A549 (cell line): Measurements from ENCODE around the gene EED. TPM values are rescaled to one million over a fixed set of nuclear protein-coding genes. Genes with fewer than 3 reads are reported as not detected.
"Not testable (repeated sequence)": the region's sequence is repeated elsewhere in the genome, so short reads cannot be mapped to it uniquely, and the experiment has no call there.

Experiments
- ATAC-seq, 2 experiments: fragments of 200-7000 bp in 1 of 2; fragments of >200 bp in 1 of 2; cut with Nextera tagmentation in 1 of 2; cut with Tn5 transposase in 1 of 2; 3 replicates each; pipeline versions ENCODE4 v1.8.0 to v1.9.1; 2018 to 2020; ENCODE audit warnings: mild to moderate bottlenecking in 1 of 2, moderate library complexity in 1 of 2
- CTCF ChIA-PET: fragments of 300-600 bp; sonication (Branson Sonifier 250); formaldehyde crosslinking; extraction: SDS; loops from one replicate; lab custom pipeline; 2021; ENCODE audit warnings: antibody characterized with exemption, inconsistent platforms; lab: Yijun Ruan, JAX
- POLR2A ChIA-PET: fragments of 350-600 bp; formaldehyde crosslinking; extraction: SDS; loops from one replicate; lab custom pipeline; 2021; ENCODE audit warnings: antibody characterized with exemption, inconsistent platforms; lab: Yijun Ruan, JAX
- DNase-seq, 2 experiments: peaks; one replicate each; pipeline versions ENCODE4 v3.0.0 to v3.0.0-alpha.2; 2011 to 2016; ENCODE audit warnings: low read depth in 1 of 2, low spot score in 1 of 2
- FAIRE-seq: peaks from 2 replicates; lab custom pipeline; 2011; peaks lifted over from hg19 to GRCh38; lab: Jason Lieb, UNC
- H3K27ac ChIP-seq, 2 experiments: fragments of >200 bp; sonication (Bioruptor Twin); formaldehyde crosslinking; 3 replicates each; pipeline ENCODE4 v1.5.1; 2016 to 2017
- H3K4me1 ChIP-seq: fragments of >200 bp; sonication (Bioruptor Twin); formaldehyde crosslinking; 3 replicates; pipeline ENCODE4 v1.6.1; 2016
- H3K4me2 ChIP-seq: fragments of >200 bp; sonication (Bioruptor Twin); formaldehyde crosslinking; 3 replicates; pipeline ENCODE4 v1.6.1; 2016
- H3K4me3 ChIP-seq: fragments of >200 bp; sonication (Bioruptor Twin); formaldehyde crosslinking; 3 replicates; pipeline ENCODE4 v1.5.1; 2016
- H3K9me3 ChIP-seq: fragments of >200 bp; sonication (Bioruptor Twin); formaldehyde crosslinking; 3 replicates; pipeline ENCODE4 v1.6.1; 2016
- ATOH8 ChIP-seq: fragments of 250-450 bp; sonication (Bioruptor Pico); IDR thresholded peaks from 2 replicates; pipeline ENCODE4 v1.5.0; 2020; ENCODE audit warnings: low read depth, mild to moderate bottlenecking, moderate library complexity
- CHD2 ChIP-seq: fragments of 150-350 bp; IDR thresholded peaks from 2 replicates; pipeline ENCODE4 v1.6.1; 2014; ENCODE audit warnings: low read length; ENCODE audit not compliant: partially characterized antibody
- CHD4 ChIP-seq: fragments of 200-600 bp; sonication (generic); IDR thresholded peaks from 2 replicates; pipeline ENCODE4 v1.6.1; 2016; ENCODE audit warnings: antibody characterized with exemption, mild to moderate bottlenecking, borderline replicate concordance
- ELK1 ChIP-seq: fragments of 150-350 bp; IDR thresholded peaks from 2 replicates; pipeline ENCODE4 v1.6.1; 2014; ENCODE audit warnings: low read depth, mild to moderate bottlenecking, low read length
- EP300 ChIP-seq, 2 experiments: fragments of >200 bp; sonication (Bioruptor Twin); formaldehyde crosslinking; IDR thresholded peaks; 2 replicates in 1 of 2; 3 replicates in 1 of 2; pipeline ENCODE4 v1.6.1; 2016 to 2017
- FOSB ChIP-seq: fragments of 250-450 bp; sonication (Bioruptor Pico); IDR thresholded peaks from 2 replicates; pipeline ENCODE4 v1.5.0; 2020; ENCODE audit warnings: mild to moderate bottlenecking, moderate library complexity
- FOSL2 ChIP-seq, 2 experiments: fragments of 450-650 bp in 1 of 2; fragments of >200 bp in 1 of 2; sonication (Bioruptor Twin) in 1 of 2; formaldehyde crosslinking; IDR thresholded peaks; 2 replicates each; pipeline versions ENCODE4 v1.5.0 to v1.6.1; 2016 to 2020; ENCODE audit warnings: mild to moderate bottlenecking in 1 of 2, moderate library complexity in 1 of 2
- FOXS1 ChIP-seq: fragments of 250-450 bp; sonication (Bioruptor Pico); IDR thresholded peaks from 2 replicates; pipeline ENCODE4 v1.5.0; 2020; ENCODE audit warnings: mild to moderate bottlenecking, moderate library complexity
- HDAC2 ChIP-seq: fragments of 200-600 bp; sonication (generic); IDR thresholded peaks from 2 replicates; pipeline ENCODE4 v1.6.1; 2016
- HES2 ChIP-seq: fragments of >200 bp; sonication (Bioruptor Twin); formaldehyde crosslinking; IDR thresholded peaks from 2 replicates; pipeline ENCODE4 v1.6.1; 2016
- KDM1A ChIP-seq: fragments of 200-600 bp; sonication (generic); IDR thresholded peaks from 2 replicates; pipeline ENCODE4 v1.6.1; 2016; ENCODE audit warnings: low read depth, mild to moderate bottlenecking
- MAFK ChIP-seq: fragments of 450-650 bp; IDR thresholded peaks from 2 replicates; pipeline ENCODE4 v1.6.1; 2014; ENCODE audit not compliant: partially characterized antibody
- POLR2AphosphoS2 ChIP-seq: conservative IDR thresholded peaks from 2 replicates; pipeline ENCODE4 v1.6.1; 2012; ENCODE audit warnings: low read length, improper control_type of control experiment, inconsistent platforms
- SMC3 ChIP-seq: fragments of >200 bp; sonication (Bioruptor Twin); formaldehyde crosslinking; IDR thresholded peaks from 3 replicates; pipeline ENCODE4 v1.6.1; 2018; ENCODE audit warnings: inconsistent platforms
- SREBF2 ChIP-seq: fragments of 450-650 bp; IDR thresholded peaks from 2 replicates; pipeline ENCODE4 v1.6.1; 2014; ENCODE audit warnings: mild to moderate bottlenecking, moderate library complexity
- TP53 ChIP-seq: fragments of 250-450 bp; sonication (Bioruptor Pico); IDR thresholded peaks from 2 replicates; pipeline ENCODE4 v1.5.0; 2021; ENCODE audit warnings: mild to moderate bottlenecking, moderate library complexity
- WGBS: methylation state at CpG from one replicate; pipeline ENCODE4 v1.1.6; 2017; ENCODE audit errors: missing lambda C conversion rate; 5-methylcytosine and 5-hydroxymethylcytosine counted together
- polyA plus RNA-seq, 4 experiments: library from polyadenylated mRNA; depleted of rRNA in 3 of 4; stranded (reverse); fragments of >200 nt; fragmentation: RNase III in 1 of 4; extraction: RNeasy Plus Mini Kit Qiagen cat#74134 plus additional on column Dnase treatment in 1 of 4; gene quantifications; 2 replicates in 3 of 4; 3 replicates in 1 of 4; pipeline ENCODE4 v1.2.3, GENCODE V29; 2011 to 2017

EED gene
- polyA plus RNA-seq, 2 of the 4 experiments (the other 2 are of a cell fraction): 33.0 to 43.6 TPM

- not testable (repeated sequence) for H3K27ac ChIP-seq; FAIRE-seq; H3K4me2 ChIP-seq; TF ChIP-seq FOSL2 (IDR thresholded peaks at IDR 0.05)
- WGBS: 72% methylated on average over 3 of the region's 3 CpGs
- CTCF ChIA-PET: interaction anchor here (1.5 to 3.0 kb wide), 4 partner anchors 8 to 187 kb away, joined by 4 to 20 read pairs (median 8); no protein-coding TSS in a partner anchor
- TF ChIP-seq FOSL2 (CRISPR knock-in tag; IDR thresholded peaks at IDR 0.05): peak; percentile 19; the same call in 1 of the 2 replicates
- TF ChIP-seq, all 56 proteins: peak for 1; not testable (repeated sequence) for 55
- H3K9me3 ChIP-seq, H3K4me3 ChIP-seq, ATAC-seq, H3K4me1 ChIP-seq, DNase-seq, POLR2A ChIA-PET: not testable (repeated sequence)
Observed at GRCh38 chr11:86229039-86229330, 15.6 kb upstream of the EED start.

GRCh38 chr11:86230179-86230804 is 14.3 kb upstream of the EED start:
- no peak for ATAC-seq
- 75% methylated on average over 1 of the region's 1 CpG for WGBS
- H3K9me3 ChIP-seq: no peaks in the 10 kb centered on the region
- TF ChIP-seq FOSB (CRISPR knock-in tag): no peak
- TF ChIP-seq ATOH8 (CRISPR knock-in tag): no peak
- no peak for TF ChIP-seq TP53 (CRISPR knock-in tag)
- TF ChIP-seq MAFK: no peak
- TF ChIP-seq POLR2AphosphoS2: no peak
- TF ChIP-seq EP300 (IDR thresholded peaks at IDR 0.05): no peak
- no peak for TF ChIP-seq SREBF2
- TF ChIP-seq ELK1: no peak
- no peak for TF ChIP-seq SMC3
- no peak for TF ChIP-seq CHD2
- no peak for TF ChIP-seq HES2
- TF ChIP-seq KDM1A: no peak
- no peak for TF ChIP-seq HDAC2
- TF ChIP-seq, all 56 proteins: peak for 0
- ChIA-PET POLR2A (no interaction called here), CTCF (interaction anchor here (0.7 to 3.0 kb wide), 9 partner anchors 8 to 189 kb away, joined by 3 to 20 read pairs (median 4); partner anchors contain the start of gene EED)
- no peak overlapping the region for H3K4me2 ChIP-seq
- no peaks in the 10 kb centered on the region for H3K4me1 ChIP-seq
- H3K4me3 ChIP-seq: no peak overlapping the region
- DNase-seq (no peak), FAIRE-seq (no peak)
- H3K27ac ChIP-seq: no peak overlapping the region

- Histone ChIP-seq H3K4me1 (no peaks in the 10 kb centered on the region), H3K9me3 (no peaks in the 10 kb centered on the region), H3K4me3 (no peak overlapping the region), H3K27ac (no peak overlapping the region), H3K4me2 (no peak overlapping the region)
- TF ChIP-seq SMC3 (no peak), HDAC2 (no peak), FOXS1 (CRISPR knock-in tag) (no peak)
- ChIA-PET CTCF (interaction anchor here (1.0 to 3.0 kb wide), 6 partner anchors 9 to 15 kb away, joined by 3 to 20 read pairs (median 4); partner anchors contain the start of gene EED), POLR2A (no interaction called here)
- DNase-seq: no peak
- FAIRE-seq: no peak
- no peak for ATAC-seq
Observed at GRCh38 chr11:86230921-86231434, 13.6 kb upstream of the EED start.

GRCh38 chr11:86232556-86232955 is 12.0 kb upstream of the EED start:
- Histone ChIP-seq H3K4me2 (no peak overlapping the region), H3K27ac (no peak overlapping the region), H3K4me3 (no peak overlapping the region)
- FAIRE-seq (no peak), ATAC-seq (no peak)
- CTCF ChIA-PET: interaction anchor here (1.2 kb wide), 1 partner anchor 37 kb away, joined by 3 read pairs; no protein-coding TSS in a partner anchor
- POLR2A ChIA-PET: no interaction called here
- TF ChIP-seq CHD4: no peak
- TF ChIP-seq, all 56 proteins: peak for 0
- no peaks in the 10 kb centered on the region for H3K4me1 ChIP-seq
- DNase-seq: no peak
- H3K9me3 ChIP-seq: no peaks in the 10 kb centered on the region
